GM18499 (cell line): ENCODE data around the gene FGF14.

Experiments
- ATAC-seq: cut with Tn5 transposase; IDR thresholded peaks from one replicate; pipeline ENCODE4 v1.9.1; 2021; ENCODE audit warnings: moderate number of reproducible peaks; ENCODE audit not compliant: insufficient read depth, unreplicated experiment

The FGF14 gene

GRCh38 chr13:102369302-102369701 is 32.5 kb downstream of the FGF14 start:
- ATAC-seq: no peak

GRCh38 chr13:102367836-102368235 is 34.0 kb downstream of the FGF14 start:
- ATAC-seq: no peak

- ATAC-seq: no peak
Measured at GRCh38 chr13:102361113-102361512, 40.7 kb downstream of the FGF14 start.

DNA sequence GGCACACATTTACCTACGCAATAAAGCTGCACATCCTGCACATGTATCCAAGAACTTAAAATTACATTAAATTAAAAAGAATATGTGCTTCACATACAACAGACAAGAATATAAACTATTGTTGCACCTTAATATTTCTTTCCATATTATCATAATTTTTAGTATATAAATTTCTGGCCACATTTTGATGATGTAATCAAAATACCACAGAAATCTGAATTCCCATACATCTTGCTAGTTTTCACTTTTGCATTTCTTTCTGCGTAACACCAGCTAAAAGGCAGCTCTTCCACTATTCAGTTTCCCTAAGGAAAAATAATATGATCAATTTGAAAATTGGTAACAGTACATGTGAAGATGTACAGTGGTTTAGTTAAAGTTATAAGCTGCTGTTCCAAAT is 42.6 kb downstream of the FGF14 start:
- no peak for ATAC-seq

GRCh38 chr13:102355251-102355650 is 46.6 kb downstream of the FGF14 start:
- no peak for ATAC-seq

- no peak for ATAC-seq
Measured at GRCh38 chr13:102354011-102354410, 47.8 kb downstream of the FGF14 start.

DNA sequence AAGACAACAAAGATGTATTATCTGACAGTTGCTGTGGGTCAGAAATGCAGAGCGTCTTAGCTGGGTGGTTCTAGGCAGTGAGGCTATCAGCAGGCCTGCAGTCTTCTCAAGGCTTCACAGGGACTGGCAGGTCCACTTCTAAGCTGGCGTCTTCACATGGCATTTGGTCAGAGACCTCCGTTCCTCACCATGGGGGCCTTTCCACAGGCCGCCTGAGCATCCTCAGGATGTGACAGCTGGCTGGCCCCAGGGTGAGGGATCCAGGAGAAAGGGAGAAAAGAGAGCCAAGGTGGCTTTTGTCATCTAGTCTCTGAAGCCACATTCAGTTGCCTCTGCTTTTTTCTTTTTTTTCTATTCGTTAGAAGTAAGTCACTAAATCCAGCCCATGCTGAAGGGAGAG is 50.3 kb downstream of the FGF14 start:
- no peak for ATAC-seq

DNA sequence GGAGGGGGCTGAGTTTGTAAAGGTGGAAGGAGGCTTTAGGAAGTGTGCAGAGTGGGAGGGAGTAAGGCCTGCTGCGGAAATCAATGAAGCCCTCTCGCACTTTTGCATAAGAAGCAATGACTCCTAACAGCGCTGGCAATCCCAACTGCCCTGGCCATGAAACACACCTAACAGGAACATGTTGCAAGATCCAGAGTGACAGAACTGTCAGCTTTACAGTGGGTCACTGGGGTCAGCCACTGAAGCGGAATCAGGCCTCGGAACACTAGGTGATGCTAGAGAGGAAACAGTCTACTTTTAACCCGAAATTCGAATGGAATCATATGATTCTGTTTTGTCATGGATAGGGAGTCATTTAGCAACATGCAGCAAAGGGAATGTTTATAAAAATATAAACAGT is 54.4 kb downstream of the FGF14 start:
- ATAC-seq: no peak

- no peak for ATAC-seq
Measured at GRCh38 chr13:102346769-102347168, 55.1 kb downstream of the FGF14 start.

DNA sequence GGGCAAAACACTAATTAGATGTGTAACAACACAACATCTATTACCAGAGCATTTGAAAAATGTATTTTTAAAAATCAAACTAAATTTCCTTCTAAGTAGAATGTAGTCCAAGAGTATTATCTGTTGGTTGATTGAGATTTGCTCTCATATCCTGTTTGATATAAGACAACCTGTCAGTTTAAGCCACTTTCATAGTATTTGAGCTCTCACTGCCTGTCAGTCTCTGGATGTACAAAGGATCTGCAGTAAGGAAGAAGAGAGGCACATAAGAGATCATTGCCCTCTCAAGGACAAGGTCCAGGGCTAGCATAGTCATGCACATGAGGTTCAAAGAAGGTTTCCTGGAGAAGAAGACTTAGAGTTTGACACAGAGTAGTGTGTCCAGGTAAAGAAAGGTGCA is 57.4 kb downstream of the FGF14 start:
- no peak for ATAC-seq

- ATAC-seq: no peak
Measured at GRCh38 chr13:102333320-102334198, 68.3 kb downstream of the FGF14 start.

DNA sequence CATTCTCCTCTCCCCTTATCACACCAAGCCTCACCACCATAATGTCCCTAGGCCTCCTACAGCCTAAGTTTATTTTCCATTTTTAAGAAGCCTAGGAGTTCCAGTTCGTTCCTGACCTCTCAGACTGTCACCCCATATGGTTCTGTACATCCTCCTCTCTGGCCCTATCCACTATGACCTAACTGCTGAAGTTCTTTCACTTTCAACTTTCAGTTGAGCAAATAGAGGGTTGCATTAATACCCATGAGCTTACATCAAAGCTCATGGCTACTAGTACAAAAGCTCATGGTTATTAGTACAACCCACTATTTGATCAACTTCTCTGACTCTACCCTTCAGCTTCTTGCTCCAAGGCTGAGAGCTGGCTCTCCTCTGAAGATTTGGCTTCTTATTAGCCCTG is 72.9 kb downstream of the FGF14 start:
- peak; percentile 84 for ATAC-seq

DNA sequence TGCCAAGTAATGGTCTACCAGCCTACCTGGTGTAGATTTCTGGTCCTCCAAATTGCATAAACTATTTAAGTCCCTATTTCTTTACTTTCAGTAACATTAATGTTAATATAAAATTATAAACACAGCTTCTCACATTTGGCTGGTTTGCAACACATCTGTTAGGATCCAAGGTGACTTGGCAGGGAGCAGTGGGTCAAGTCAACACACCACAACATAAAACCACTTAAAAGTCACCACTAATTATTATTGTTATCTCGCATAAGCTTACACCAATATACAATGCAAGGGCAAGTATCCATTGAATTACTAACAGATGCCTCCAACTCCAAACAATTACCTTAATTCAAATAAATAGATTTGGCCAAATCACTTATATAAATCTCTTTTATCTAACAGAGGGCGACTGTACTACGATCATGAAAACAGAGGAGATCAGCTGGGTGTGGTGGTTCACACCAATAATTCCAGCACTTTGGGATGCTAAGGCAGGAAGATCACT is 74.7 kb downstream of the FGF14 start:
- ATAC-seq: no peak

DNA sequence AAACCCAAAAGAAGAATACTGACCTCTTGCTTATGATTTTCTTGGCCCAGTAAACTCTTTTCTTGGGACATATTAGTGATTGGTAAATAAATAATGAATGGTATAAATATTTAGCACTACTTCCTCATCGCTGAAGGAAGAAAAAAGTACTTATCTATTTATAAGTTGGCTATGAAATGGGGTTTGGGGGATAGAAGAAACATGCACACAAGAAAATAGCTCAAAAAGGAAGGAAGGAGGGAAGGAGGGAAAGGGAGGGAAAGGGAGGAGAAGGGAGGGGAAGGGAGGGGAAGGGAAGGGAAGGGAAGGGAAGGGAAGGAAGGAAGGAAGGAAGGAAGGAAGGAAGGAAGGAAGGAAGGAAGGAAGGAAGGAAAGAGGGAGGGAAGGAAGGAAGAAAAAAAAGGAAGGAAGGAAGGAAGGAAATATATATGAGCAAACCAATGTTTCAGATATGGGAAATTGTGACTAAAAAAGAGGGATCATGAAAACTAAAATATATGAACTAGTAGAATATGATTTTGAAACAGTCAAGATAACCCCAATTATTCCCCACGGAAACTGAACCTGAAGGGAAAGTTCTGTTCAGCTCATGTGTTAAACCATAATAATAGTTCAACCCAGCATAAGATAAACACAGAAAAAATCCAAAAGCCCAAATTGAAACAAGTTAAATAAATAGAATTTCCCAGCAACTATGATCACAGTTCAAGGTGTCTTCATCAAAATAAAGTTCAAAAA is 75.3 kb downstream of the FGF14 start:
- no peak for ATAC-seq

- no peak for ATAC-seq
Measured at GRCh38 chr13:102325321-102325720, 76.5 kb downstream of the FGF14 start.

DNA sequence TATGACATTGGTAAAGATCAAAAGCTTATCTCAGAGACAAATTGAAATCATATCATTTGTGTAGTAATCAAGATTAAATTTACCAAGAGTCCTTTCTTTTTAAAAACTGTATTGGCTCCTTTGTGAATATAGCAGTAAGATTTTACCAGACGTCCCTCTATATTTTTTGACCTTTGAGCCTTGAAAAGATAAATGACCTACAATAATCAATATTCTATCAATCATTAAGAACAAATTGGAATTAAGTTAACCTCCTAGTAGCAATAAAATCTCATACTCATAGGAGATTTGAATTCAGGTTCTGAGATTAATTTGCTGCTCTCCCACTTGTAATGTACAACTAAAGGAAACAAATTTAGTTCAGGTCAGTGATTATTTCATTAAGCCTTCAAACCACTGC is 78.3 kb downstream of the FGF14 start:
- ATAC-seq: no peak

DNA sequence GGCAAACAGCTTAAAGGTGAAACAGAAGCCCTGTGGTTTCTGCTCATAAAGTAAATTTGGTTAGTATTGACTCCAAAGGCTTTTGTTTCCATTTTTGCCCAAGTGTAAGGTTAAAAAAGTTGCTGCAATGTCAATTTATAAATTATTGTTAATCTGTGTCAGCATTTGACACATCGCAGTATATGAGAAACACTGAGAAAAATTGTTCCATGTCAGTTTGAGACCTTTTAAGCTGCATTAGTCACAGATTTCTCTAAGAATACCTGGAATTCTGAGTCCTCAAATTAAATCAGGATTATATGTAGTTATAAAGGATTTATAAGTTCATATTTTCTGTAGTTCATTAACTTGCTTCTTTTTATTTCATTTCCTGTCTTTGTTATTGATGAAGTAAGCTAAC is 78.8 kb downstream of the FGF14 start:
- no peak for ATAC-seq

DNA sequence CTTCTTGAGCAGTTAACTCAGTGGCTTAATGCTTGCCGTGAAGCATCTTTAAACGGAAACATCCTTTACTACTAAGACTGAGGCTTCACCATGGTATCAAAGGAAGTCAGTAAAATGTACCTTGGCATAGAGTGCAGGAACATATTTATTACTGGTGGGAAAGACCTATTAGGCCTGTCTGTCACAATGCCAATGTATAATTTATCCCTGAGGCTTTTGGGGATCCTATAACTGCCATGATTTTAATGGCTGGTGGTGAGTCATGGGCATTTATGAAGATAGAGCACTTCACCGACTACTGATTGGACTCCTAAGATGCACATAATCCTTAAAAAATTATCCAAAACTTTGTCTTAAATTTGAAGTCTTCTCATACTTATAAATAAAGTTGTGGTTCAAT is 79.6 kb downstream of the FGF14 start:
- ATAC-seq: no peak

DNA sequence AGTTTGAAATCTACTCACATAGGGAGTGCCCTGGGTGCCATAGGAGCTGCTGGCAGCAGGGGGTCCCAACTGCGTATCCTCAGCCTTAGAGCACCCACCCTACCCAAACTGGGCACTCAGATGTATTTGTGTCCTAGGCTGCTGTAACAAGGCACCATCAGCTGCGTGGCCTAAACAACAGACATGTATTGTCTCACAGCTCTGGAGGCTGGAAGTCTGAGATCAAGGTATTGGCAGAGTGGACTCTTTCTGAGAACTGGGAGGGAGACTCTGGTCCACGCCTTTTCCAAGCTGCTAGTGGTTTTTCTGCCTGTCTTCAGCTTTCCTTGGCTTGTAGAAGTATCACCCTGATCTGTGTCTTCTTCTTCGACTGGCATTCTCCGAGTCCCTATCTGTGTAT is 83.6 kb downstream of the FGF14 start:
- ATAC-seq: no peak

DNA sequence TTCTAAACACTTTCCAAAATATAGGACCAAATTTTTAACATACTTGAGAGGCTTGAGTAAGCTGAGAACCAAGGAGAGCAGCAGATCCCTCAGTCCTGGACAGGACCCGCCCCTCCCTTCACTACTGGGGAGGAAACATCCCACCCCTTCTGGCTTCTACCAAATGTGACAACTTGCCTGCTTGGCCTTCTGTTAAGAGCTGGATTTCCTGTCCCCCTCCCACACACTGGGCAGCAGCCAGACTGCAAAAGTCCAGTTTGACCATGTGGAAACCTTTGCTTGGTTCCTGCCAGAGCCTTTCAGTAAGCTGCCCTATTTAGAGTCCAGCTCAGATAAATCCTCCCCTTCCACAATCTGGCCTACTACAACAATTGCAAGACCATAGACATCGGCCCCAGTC is 84.3 kb downstream of the FGF14 start:
- no peak for ATAC-seq

- no peak for ATAC-seq
Measured at GRCh38 chr13:102316732-102317131, 85.1 kb downstream of the FGF14 start.

GRCh38 chr13:102312841-102313240 is 89.0 kb downstream of the FGF14 start:
- no peak for ATAC-seq
